Upper lobe of left lung (tissue), 4 donors: ENCODE measurements around the gene PDE7B.

Source experiments
- EP300 ChIP-seq, 4 donors: sonication (generic); formaldehyde crosslinking; IDR thresholded peaks; one replicate each; pipeline ENCODE4 v1.5.1; 2017; ENCODE audit warnings: antibody characterized with exemption in 4 of 4, control low read depth in 2 of 4
- POLR2A ChIP-seq, 4 donors: fragments of 450-650 bp; IDR thresholded peaks; one replicate each; pipeline ENCODE4 v1.5.1; 2016 to 2017; ENCODE audit warnings: antibody characterized with exemption in 4 of 4, mild to moderate bottlenecking in 2 of 4
- TF ChIP-seq, protein P1 (sequence below), 6 experiments: fragments of 450-650 bp in 4 of 6; fragments of 200-600 bp in 2 of 6; sonication (generic) in 2 of 6; IDR thresholded peaks; one replicate each; pipeline ENCODE4 v1.5.1; 2016 to 2019; ENCODE audit warnings: antibody characterized with exemption in 6 of 6

GRCh38 chr6:136186363-136186762, 334.9 kb downstream of the PDE7B start:
- TF ChIP-seq POLR2A (IDR thresholded peaks at IDR 0.05), result no peak
- TF ChIP-seq, protein P1, sequence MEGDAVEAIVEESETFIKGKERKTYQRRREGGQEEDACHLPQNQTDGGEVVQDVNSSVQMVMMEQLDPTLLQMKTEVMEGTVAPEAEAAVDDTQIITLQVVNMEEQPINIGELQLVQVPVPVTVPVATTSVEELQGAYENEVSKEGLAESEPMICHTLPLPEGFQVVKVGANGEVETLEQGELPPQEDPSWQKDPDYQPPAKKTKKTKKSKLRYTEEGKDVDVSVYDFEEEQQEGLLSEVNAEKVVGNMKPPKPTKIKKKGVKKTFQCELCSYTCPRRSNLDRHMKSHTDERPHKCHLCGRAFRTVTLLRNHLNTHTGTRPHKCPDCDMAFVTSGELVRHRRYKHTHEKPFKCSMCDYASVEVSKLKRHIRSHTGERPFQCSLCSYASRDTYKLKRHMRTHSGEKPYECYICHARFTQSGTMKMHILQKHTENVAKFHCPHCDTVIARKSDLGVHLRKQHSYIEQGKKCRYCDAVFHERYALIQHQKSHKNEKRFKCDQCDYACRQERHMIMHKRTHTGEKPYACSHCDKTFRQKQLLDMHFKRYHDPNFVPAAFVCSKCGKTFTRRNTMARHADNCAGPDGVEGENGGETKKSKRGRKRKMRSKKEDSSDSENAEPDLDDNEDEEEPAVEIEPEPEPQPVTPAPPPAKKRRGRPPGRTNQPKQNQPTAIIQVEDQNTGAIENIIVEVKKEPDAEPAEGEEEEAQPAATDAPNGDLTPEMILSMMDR (IDR thresholded peaks at IDR 0.05), result no peak
- no peak for TF ChIP-seq EP300 (IDR thresholded peaks at IDR 0.05)
